GM12892 (cell line): Measurements from ENCODE around the gene SEC16A.

Experiments used
- POLR2A ChIP-seq: IDR thresholded peaks from 2 replicates; pipeline ENCODE4 v1.6.1; 2011; ENCODE audit warnings: low read depth, low read length, control low read depth
- POLR2AphosphoS5 ChIP-seq: IDR thresholded peaks from 2 replicates; pipeline ENCODE4 v1.6.1; 2011; ENCODE audit warnings: low read depth, low read length, control low read depth
- TAF1 ChIP-seq: IDR thresholded peaks from 2 replicates; pipeline ENCODE4 v1.6.1; 2011; ENCODE audit warnings: low read depth, mild to moderate bottlenecking, control low read depth, low read length, borderline replicate concordance

GRCh38 chr9:136486131-136486530, 3.3 kb upstream of the SEC16A start:
- TF ChIP-seq POLR2A = no peak
- TF ChIP-seq POLR2AphosphoS5 = no peak
- TF ChIP-seq TAF1 = no peak
